ENCODE data around the gene CLEC4C.

GRCh38 chr12:7784701-7785100, 37.5 kb upstream of the CLEC4C start:
- TF ChIP-seq CTCF (IDR thresholded peaks at IDR 0.05) = no peak
- no peak for TF ChIP-seq REST (IDR thresholded peaks at IDR 0.05; ENCODE audit: insufficient read depth in 1 of 2, low read depth in 2 of 2, low read length in 1 of 2)
- TF ChIP-seq POLR2AphosphoS5 (IDR thresholded peaks at IDR 0.05; ENCODE audit: low read depth, low read length) = no peak
- no peak for TF ChIP-seq SIN3A (IDR thresholded peaks at IDR 0.05; ENCODE audit: borderline replicate concordance, insufficient read depth, low read depth, low read length)
